T-helper 1 cell treated with Interleukin-12 subunit alpha and Interleukin-12 subunit beta and Interleukin-4 antibody, amounts not matched to agents 30 μg/mL and 1 μg/mL, for 36 hours (primary cell): ENCODE data around the gene ADARB2.

Experiments used
- H3K27ac Mint-ChIP-seq: one replicate; pipeline ENCODE4 v1.8.0; 2021; ENCODE audit warnings: mild to moderate bottlenecking, mixed read lengths
- H3K27me3 Mint-ChIP-seq: one replicate; pipeline ENCODE4 v1.8.0; 2021; ENCODE audit warnings: low read depth, mixed read lengths
- H3K36me3 Mint-ChIP-seq: one replicate; pipeline ENCODE4 v1.8.0; 2021; ENCODE audit warnings: low read depth, mixed read lengths
- H3K4me1 Mint-ChIP-seq: one replicate; pipeline ENCODE4 v1.8.0; 2021; ENCODE audit warnings: low read depth, mixed read lengths
- H3K4me3 Mint-ChIP-seq: one replicate; pipeline ENCODE4 v1.8.0; 2021; ENCODE audit warnings: mild to moderate bottlenecking, moderate library complexity, mixed read lengths
- H3K9me3 Mint-ChIP-seq: one replicate; pipeline ENCODE4 v1.8.0; 2021; ENCODE audit warnings: mixed read lengths

The ADARB2 gene

DNA sequence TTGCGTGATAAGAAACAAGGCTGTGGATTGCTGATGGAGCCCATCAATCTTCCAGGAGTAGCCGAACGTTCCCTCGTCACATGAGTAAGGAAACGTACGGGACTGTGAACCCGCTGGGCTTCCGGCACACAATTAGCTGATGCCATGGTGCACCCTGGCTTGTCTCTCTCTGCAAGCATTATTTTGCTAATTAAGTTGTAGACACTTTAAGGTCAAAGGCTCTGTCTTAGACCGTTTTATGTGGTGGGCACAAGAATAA lies 50.9 kb downstream of the ADARB2 start:
- Mint-ChIP-seq H3K27me3 (peaks cover 6% of the 10 kb centered on the region), H3K9me3 (no peaks in the 10 kb centered on the region), H3K27ac (no peak overlapping the region), H3K4me3 (no peak overlapping the region), H3K36me3 (no peaks in the 10 kb centered on the region), H3K4me1 (no peaks in the 10 kb centered on the region)

DNA sequence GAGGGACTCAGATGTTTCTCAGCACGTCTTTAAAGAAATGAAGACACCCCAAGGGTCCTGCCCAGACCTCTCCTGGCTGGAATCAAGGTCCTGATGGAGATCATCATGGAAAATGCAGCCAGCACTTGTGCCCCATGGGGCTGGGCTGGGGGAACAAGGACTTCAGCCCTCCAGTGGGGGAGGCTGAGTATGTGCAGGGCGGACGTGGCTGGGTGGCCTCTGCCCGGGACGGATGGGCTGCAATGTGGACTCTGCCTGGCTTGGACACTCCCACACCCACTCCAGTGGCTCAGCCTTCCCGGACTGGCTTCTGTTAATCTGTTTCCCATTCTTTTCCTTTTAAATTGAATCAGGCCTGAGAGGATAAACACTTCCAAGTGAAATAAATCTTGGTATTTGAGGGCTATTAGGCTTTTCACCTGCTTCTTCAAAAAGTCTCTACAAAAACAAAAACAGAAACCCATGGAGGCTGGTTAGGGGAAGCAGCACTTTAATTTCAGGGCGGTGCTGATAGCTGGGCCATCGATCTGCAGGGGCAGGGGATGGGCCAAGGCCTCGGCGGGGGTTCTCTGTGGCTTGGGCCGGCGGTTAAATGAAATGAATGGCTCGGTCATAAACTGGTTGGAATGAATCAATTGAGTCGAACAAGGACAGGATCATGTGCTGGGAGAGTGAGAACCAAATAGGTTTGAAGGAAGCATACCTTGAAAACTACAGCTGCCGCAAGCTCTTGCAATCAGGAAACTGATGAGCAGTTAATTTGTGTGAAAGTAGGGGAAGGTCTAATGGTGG lies 51.4 kb downstream of the ADARB2 start:
- H3K27ac Mint-ChIP-seq, result no peak overlapping the region
- no peaks in the 10 kb centered on the region for H3K4me1 Mint-ChIP-seq
- no peak overlapping the region for H3K4me3 Mint-ChIP-seq
- H3K36me3 Mint-ChIP-seq, result no peaks in the 10 kb centered on the region
- no peaks in the 10 kb centered on the region for H3K9me3 Mint-ChIP-seq
- H3K27me3 Mint-ChIP-seq, result peaks cover 6% of the 10 kb centered on the region

GRCh38 chr10:1684991-1685390 lies 52.3 kb downstream of the ADARB2 start:
- peaks cover 6% of the 10 kb centered on the region for H3K27me3 Mint-ChIP-seq
- no peak overlapping the region for H3K4me3 Mint-ChIP-seq
- no peaks in the 10 kb centered on the region for H3K36me3 Mint-ChIP-seq
- no peak overlapping the region for H3K27ac Mint-ChIP-seq
- H3K9me3 Mint-ChIP-seq, result no peaks in the 10 kb centered on the region
- H3K4me1 Mint-ChIP-seq, result no peaks in the 10 kb centered on the region

DNA sequence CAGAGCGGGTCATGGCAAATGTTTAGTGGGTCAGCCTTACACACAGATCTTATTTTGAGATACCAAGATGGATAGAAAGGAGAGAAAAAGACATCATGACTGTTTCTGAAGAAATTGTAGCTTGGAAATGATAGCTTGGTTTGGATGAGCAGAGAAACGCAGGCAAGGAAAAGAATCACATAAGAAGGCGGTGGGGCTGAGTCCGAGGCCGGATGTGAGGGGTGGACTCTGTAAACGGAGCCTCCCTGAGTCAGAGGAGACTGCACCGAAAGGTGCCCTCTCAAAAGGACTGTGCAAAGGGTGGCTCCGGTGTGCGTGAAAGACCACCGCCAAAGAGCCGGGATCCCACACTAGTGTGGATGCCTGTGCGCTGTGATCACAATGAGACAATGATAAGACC lies 53.7 kb downstream of the ADARB2 start:
- no peaks in the 10 kb centered on the region for H3K4me1 Mint-ChIP-seq
- no peaks in the 10 kb centered on the region for H3K9me3 Mint-ChIP-seq
- H3K27ac Mint-ChIP-seq, result no peak overlapping the region
- no peak overlapping the region for H3K4me3 Mint-ChIP-seq
- no peaks in the 10 kb centered on the region for H3K36me3 Mint-ChIP-seq
- peaks cover 6% of the 10 kb centered on the region for H3K27me3 Mint-ChIP-seq

- no peak overlapping the region for H3K27ac Mint-ChIP-seq
- H3K4me3 Mint-ChIP-seq, result no peak overlapping the region
- no peaks in the 10 kb centered on the region for H3K27me3 Mint-ChIP-seq
- H3K36me3 Mint-ChIP-seq, result no peaks in the 10 kb centered on the region
- H3K4me1 Mint-ChIP-seq, result no peaks in the 10 kb centered on the region
- no peaks in the 10 kb centered on the region for H3K9me3 Mint-ChIP-seq
Observed at GRCh38 chr10:1679821-1680650, 57.3 kb downstream of the ADARB2 start.

DNA sequence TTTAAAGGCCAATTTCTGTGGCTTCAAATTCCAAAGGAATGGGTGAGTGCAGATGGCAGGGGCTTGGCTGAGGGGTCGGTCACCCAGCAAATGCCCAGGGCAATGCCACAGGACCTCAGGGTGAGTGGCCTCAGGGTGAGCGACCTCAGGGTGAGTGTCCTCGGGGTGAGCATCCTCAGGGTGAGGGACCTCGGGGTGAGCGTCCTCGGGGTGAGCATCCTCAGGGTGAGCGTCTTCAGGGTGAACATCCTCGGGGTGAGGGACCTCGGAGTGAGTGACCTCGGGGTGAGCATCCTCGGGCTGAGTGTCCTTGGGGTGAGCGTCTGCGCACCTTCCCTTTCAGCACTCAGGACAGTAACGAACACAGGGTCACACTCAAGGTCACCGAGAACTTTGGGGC lies 59.2 kb downstream of the ADARB2 start:
- no peaks in the 10 kb centered on the region for H3K4me1 Mint-ChIP-seq
- no peak overlapping the region for H3K27ac Mint-ChIP-seq
- no peaks in the 10 kb centered on the region for H3K27me3 Mint-ChIP-seq
- H3K4me3 Mint-ChIP-seq, result no peak overlapping the region
- H3K9me3 Mint-ChIP-seq, result no peaks in the 10 kb centered on the region
- no peaks in the 10 kb centered on the region for H3K36me3 Mint-ChIP-seq

- Mint-ChIP-seq H3K36me3 (no peaks in the 10 kb centered on the region), H3K4me1 (no peaks in the 10 kb centered on the region), H3K4me3 (no peak overlapping the region), H3K27me3 (no peaks in the 10 kb centered on the region), H3K9me3 (no peaks in the 10 kb centered on the region), H3K27ac (no peak overlapping the region)
Observed at GRCh38 chr10:1677307-1677939, 59.9 kb downstream of the ADARB2 start.

- no peaks in the 10 kb centered on the region for H3K36me3 Mint-ChIP-seq
- no peaks in the 10 kb centered on the region for H3K4me1 Mint-ChIP-seq
- H3K27me3 Mint-ChIP-seq, result no peaks in the 10 kb centered on the region
- H3K9me3 Mint-ChIP-seq, result no peaks in the 10 kb centered on the region
- H3K4me3 Mint-ChIP-seq, result no peak overlapping the region
- no peak overlapping the region for H3K27ac Mint-ChIP-seq
Observed at GRCh38 chr10:1674501-1674900, 62.8 kb downstream of the ADARB2 start.

DNA sequence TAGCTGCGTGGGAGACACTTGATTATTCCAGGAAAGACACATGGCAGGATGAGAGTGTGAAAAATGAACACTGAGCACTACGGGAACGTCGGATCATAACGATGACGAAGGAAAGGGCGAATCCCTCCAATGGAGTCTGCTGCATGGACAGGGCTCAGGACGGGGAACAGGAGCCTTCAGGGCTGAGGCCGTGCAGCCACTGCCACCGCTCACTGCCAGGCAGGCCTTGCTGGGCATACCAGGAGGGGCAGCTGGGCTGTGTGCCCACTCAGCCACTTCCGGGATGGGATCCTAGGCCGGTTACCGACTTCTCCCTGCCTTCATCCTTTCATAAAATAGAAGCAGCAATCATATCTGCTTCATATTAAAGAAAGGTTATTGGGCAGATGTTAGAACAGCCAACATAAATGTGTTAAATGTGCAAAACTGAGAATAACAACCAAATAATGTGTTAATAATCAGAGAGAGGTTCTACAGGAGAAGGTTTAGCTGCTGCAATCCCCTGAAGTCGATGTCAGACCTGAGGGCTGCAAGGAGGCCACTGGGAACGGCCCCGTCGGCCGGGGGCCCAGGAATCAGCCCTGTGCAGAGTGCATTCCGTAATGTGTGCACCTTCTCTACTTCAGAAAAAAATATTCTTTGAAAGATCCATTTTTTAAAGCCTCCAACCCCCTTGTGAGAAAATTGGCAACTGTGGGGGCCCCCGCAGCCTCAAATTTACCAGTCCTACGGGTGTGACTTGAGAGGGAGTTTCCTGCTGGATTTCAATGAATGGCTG lies 63.6 kb downstream of the ADARB2 start:
- Mint-ChIP-seq H3K27me3 (no peaks in the 10 kb centered on the region), H3K4me1 (no peaks in the 10 kb centered on the region), H3K9me3 (no peaks in the 10 kb centered on the region), H3K27ac (no peak overlapping the region), H3K4me3 (no peak overlapping the region), H3K36me3 (no peaks in the 10 kb centered on the region)

DNA sequence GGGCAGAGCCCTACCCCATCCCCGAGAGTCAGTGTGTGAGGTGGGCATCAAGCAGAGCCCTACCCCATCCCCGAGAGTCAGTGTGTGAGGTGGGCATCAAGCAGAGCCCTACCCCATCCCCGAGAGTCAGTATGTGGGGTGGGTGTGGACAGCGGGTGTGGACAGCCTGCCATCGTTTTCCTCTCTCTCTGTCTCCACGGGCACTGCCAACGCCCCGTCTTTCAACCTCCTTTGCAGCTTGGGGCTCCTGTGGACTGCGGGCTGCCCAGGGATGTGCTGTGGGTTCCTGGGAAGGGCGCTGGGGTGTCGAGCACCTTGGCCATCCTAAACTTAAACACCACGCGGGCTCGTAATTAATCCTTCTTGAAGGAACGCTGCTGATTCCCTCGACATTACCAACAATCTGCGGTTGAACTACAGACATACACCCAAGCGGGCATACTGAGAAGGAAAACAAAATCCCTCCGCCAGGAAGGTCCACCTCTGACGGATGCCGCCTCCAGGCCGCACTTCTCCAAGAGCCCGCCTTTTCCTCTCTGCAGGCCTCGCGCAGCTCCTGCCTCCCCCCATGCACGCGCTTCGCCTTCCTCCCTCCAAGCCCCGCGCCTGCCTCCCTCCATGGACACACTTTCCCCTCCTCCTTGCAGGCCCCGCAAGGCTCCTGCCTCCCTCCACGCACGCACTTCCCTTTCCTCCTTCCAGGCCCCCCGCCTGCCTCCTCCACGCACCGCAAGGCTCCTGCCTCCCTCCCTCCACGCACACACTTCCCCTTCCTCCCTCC lies 65.1 kb downstream of the ADARB2 start:
- no peaks in the 10 kb centered on the region for H3K4me1 Mint-ChIP-seq
- no peak overlapping the region for H3K4me3 Mint-ChIP-seq
- no peaks in the 10 kb centered on the region for H3K27me3 Mint-ChIP-seq
- no peaks in the 10 kb centered on the region for H3K9me3 Mint-ChIP-seq
- H3K27ac Mint-ChIP-seq, result no peak overlapping the region
- H3K36me3 Mint-ChIP-seq, result no peaks in the 10 kb centered on the region

DNA sequence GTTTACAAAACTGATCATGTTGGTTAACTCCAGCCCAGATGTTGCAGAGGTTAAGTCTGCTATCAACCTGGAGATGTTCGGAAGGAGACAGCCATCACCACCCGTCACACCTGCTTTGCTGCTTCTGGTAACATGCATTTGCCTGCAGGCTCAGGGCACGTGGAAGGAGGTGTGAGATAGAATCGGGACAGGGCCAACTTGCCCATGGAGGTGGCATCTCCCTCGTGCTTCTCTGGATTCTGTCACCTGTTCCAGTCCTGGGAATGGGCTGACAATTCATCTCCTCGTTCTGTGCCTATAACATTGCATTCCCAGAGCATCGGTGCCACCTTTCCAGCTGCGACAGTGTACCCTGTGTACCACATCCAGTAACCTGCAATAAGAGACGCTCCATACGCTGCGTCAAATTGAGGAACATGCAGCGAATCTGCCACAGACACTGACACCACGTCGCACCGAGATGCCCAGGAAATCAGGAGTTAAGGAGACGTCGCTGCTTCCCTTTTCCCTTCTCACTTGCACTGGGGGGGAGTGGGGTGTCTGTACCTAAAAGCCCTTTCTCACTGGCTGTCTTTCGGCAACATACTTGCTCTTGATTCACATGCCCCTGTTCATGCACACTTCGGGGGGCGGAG lies 65.8 kb downstream of the ADARB2 start:
- no peaks in the 10 kb centered on the region for H3K36me3 Mint-ChIP-seq
- H3K4me3 Mint-ChIP-seq, result no peak overlapping the region
- H3K27ac Mint-ChIP-seq, result no peak overlapping the region
- H3K4me1 Mint-ChIP-seq, result no peaks in the 10 kb centered on the region
- no peaks in the 10 kb centered on the region for H3K27me3 Mint-ChIP-seq
- no peaks in the 10 kb centered on the region for H3K9me3 Mint-ChIP-seq

DNA sequence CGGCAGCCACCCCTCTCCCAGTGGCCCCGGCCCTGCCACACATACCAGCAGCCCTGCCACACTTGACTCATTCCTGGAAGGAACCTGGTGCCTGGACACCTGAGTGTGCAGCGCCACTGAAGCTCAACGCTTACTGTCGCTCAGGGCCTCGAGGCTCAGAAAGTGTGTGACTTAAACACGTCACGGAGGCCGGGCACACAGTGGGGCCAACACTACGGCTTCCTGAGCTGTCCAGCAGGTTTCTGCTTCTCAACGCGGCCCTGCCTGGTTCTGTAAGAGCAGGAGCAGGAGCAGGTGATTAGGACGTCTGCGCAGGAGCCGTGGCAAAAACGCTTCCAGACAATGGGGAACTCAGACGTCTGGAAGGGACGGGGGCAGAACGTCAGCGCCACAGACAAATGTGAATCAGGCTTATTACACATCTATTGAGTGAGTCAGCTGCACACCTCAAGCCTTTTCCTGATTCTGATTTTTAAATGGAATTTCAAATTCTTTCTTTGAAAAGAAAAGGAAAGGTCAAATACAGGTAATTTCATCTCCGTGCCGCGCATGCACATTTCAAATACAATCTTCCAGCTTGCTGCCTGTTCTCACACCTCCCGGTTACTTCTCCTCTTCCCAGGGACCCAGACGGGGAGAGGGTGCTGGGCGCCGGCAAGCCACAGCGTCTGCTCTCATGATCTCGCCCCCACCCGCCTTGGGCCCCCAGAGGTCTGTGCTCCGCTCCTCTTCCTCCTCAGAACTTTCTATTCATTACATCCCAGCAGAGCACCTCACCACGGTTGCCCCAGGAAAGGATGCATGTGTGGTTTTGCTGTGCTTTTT lies 66.6 kb downstream of the ADARB2 start:
- Mint-ChIP-seq H3K36me3 (no peaks in the 10 kb centered on the region), H3K27me3 (no peaks in the 10 kb centered on the region), H3K4me1 (no peaks in the 10 kb centered on the region), H3K27ac (no peak overlapping the region), H3K9me3 (no peaks in the 10 kb centered on the region), H3K4me3 (no peak overlapping the region)

GRCh38 chr10:1669433-1669832 lies 67.9 kb downstream of the ADARB2 start:
- H3K36me3 Mint-ChIP-seq, result no peaks in the 10 kb centered on the region
- no peak overlapping the region for H3K4me3 Mint-ChIP-seq

More at GRCh38 chr10:1669433-1669832, 67.9 kb downstream of the ADARB2 start:
- no peaks in the 10 kb centered on the region for H3K27me3 Mint-ChIP-seq
- H3K27ac Mint-ChIP-seq, result no peak overlapping the region
- H3K4me1 Mint-ChIP-seq, result no peaks in the 10 kb centered on the region
- no peaks in the 10 kb centered on the region for H3K9me3 Mint-ChIP-seq
